K562 (cell line): ENCODE data around the gene PUS7. TPM values are rescaled to one million over a fixed set of nuclear protein-coding genes. Genes with fewer than 3 reads are reported as not detected.

Source experiments
- CBX1 ChIP-seq: sonication (generic); IDR thresholded peaks from 2 replicates; pipeline ENCODE4 v1.6.1; 2016; ENCODE audit warnings: antibody characterized with exemption, low read depth, mild to moderate bottlenecking
- CXXC5 ChIP-seq: fragments of 250-450 bp; sonication (Bioruptor Pico); IDR thresholded peaks from 2 replicates; pipeline ENCODE4 v1.8.0; 2022; ENCODE audit warnings: inconsistent platforms, mild to moderate bottlenecking, moderate library complexity
- HNRNPLL ChIP-seq: fragments of 200-400 bp; formaldehyde crosslinking; IDR thresholded peaks from 2 replicates; pipeline ENCODE4 v1.6.1; 2017; ENCODE audit warnings: low read length, low read depth, mild to moderate bottlenecking; ENCODE audit not compliant: poor library complexity, severe bottlenecking
- NONO ChIP-seq, 2 experiments: fragments of 200-400 bp in 1 of 2; fragments of 450-650 bp in 1 of 2; formaldehyde crosslinking in 1 of 2; IDR thresholded peaks; 2 replicates each; pipeline ENCODE4 v1.6.1; 2017; ENCODE audit warnings: low read depth in 2 of 2, mild to moderate bottlenecking in 2 of 2, moderate library complexity in 2 of 2, low read length in 1 of 2
- RBM14 ChIP-seq: fragments of 200-400 bp; formaldehyde crosslinking; IDR thresholded peaks from 2 replicates; pipeline ENCODE4 v1.6.1; 2018; ENCODE audit warnings: low read depth, mild to moderate bottlenecking, low read length, moderate library complexity, borderline replicate concordance; ENCODE audit not compliant: insufficient read depth
- SMAD3 ChIP-seq: fragments of 450-650 bp; formaldehyde crosslinking; conservative IDR thresholded peaks from 2 replicates; pipeline ENCODE4 v1.4.0; 2020; ENCODE audit warnings: mild to moderate bottlenecking
- ZFPM2 ChIP-seq: fragments of 250-450 bp; sonication (Bioruptor Pico); IDR thresholded peaks from 2 replicates; pipeline ENCODE4 v1.5.1; 2022; ENCODE audit warnings: mild to moderate bottlenecking
- polyA plus RNA-seq, 8 experiments: library from polyadenylated mRNA; depleted of rRNA in 4 of 8; stranded (reverse) in 5 of 8; unstranded in 3 of 8; fragments of >200 nt; fragmentation: Nextera tagmentation in 2 of 8; fragmentation: Illumina TruSeq in 1 of 8; extraction: Ambion mirVana in 2 of 8; extraction: Trizol in 1 of 8; gene quantifications; 2 replicates each; pipeline versions ENCODE4 v1.2.1 to v1.2.3, GENCODE V29; 2011 to 2014; ENCODE audit warnings: inconsistent platforms in 1 of 8, missing spikeins in 1 of 8
- total RNA-seq, 7 experiments: library from RNA; depleted of rRNA in 6 of 7; stranded (reverse); fragments of >200 nt in 6 of 7; fragmentation: Illumina TruSeq in 2 of 7; extraction: Trizol in 2 of 7; gene quantifications; 2 replicates each; pipeline versions ENCODE4 v1.2.1 to v1.2.3, GENCODE V29; 2011 to 2021; ENCODE audit warnings: low replicate concordance in 1 of 7
- TF ChIP-seq, protein P1 (sequence below): fragments of 450-650 bp; IDR thresholded peaks from 2 replicates; pipeline ENCODE4 v1.6.1; 2016; ENCODE audit warnings: mild to moderate bottlenecking, moderate library complexity
- TF ChIP-seq, protein P2 (sequence below), 3 experiments: IDR thresholded peaks in 2 of 3; conservative IDR thresholded peaks in 1 of 3; 2 replicates each; pipeline ENCODE4 v1.5.1; 2011 to 2012; ENCODE audit warnings: low read length in 3 of 3, mild to moderate bottlenecking in 3 of 3, control low read depth in 2 of 3, improper control_type of control experiment in 1 of 3, inconsistent platforms in 1 of 3, low read depth in 1 of 3, mixed read lengths in 1 of 3, moderate library complexity in 1 of 3; ENCODE audit not compliant: insufficient read depth in 2 of 3

Gene PUS7
- total and polyA plus RNA-seq, 9 of the 15 experiments (the other 6 are each of a cell fraction or from before 2014, with no cell fraction given): 15.1 to 95.6 (median 63.2) TPM

DNA sequence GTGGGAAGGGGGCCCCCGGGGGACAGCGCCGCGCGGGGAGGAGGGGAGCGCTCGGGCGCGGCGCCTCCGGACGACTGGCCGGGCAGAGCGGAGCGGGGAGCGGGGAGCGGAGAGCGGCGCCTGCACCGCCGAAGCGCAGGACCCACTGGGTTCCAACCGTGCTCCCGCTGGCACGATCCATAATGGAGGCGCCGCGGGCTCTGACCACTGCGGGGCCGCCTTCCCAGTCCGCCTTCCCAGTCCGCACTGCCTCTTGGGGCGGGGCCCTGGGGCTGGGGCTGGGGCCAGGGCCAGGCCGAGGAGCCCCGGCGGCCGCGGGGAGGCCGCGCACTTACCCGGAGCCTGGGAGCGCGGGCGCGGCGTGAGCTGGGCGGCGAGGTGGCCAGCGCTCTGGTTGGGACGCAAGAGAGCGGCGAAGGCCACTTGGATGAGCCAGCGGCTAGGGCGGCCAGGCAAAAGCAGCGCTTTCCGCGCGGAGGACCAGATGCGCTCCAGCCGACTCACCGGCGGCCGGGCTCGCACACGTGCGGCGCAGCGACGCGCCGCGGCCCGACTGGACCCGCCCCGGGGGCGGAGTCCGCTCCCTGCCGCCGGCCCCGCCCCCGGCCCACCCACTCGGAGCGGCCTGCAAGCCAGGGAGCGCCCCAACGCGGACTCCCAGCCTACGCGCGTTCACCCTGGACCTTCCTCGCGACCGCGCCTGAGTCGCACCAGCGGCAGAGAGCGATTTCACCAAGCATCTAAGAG is at the start of gene PUS7 (continued):
- TF ChIP-seq NONO (IDR thresholded peaks at IDR 0.05; ENCODE audit: low read depth in 2 of 2, low read length in 1 of 2) (peak; percentile 83 to 93), ZFPM2 (no peak), CXXC5 (CRISPR knock-in tag) (peak; percentile 99), CBX1 (0 out of 2 replicates have a peak, but pooled peaks have one; percentile 50), SMAD3 (no peak), HNRNPLL (no peak), RBM14 (0 out of 2 replicates have a peak, but pooled peaks have one; percentile 13)
- TF ChIP-seq, protein P1, sequence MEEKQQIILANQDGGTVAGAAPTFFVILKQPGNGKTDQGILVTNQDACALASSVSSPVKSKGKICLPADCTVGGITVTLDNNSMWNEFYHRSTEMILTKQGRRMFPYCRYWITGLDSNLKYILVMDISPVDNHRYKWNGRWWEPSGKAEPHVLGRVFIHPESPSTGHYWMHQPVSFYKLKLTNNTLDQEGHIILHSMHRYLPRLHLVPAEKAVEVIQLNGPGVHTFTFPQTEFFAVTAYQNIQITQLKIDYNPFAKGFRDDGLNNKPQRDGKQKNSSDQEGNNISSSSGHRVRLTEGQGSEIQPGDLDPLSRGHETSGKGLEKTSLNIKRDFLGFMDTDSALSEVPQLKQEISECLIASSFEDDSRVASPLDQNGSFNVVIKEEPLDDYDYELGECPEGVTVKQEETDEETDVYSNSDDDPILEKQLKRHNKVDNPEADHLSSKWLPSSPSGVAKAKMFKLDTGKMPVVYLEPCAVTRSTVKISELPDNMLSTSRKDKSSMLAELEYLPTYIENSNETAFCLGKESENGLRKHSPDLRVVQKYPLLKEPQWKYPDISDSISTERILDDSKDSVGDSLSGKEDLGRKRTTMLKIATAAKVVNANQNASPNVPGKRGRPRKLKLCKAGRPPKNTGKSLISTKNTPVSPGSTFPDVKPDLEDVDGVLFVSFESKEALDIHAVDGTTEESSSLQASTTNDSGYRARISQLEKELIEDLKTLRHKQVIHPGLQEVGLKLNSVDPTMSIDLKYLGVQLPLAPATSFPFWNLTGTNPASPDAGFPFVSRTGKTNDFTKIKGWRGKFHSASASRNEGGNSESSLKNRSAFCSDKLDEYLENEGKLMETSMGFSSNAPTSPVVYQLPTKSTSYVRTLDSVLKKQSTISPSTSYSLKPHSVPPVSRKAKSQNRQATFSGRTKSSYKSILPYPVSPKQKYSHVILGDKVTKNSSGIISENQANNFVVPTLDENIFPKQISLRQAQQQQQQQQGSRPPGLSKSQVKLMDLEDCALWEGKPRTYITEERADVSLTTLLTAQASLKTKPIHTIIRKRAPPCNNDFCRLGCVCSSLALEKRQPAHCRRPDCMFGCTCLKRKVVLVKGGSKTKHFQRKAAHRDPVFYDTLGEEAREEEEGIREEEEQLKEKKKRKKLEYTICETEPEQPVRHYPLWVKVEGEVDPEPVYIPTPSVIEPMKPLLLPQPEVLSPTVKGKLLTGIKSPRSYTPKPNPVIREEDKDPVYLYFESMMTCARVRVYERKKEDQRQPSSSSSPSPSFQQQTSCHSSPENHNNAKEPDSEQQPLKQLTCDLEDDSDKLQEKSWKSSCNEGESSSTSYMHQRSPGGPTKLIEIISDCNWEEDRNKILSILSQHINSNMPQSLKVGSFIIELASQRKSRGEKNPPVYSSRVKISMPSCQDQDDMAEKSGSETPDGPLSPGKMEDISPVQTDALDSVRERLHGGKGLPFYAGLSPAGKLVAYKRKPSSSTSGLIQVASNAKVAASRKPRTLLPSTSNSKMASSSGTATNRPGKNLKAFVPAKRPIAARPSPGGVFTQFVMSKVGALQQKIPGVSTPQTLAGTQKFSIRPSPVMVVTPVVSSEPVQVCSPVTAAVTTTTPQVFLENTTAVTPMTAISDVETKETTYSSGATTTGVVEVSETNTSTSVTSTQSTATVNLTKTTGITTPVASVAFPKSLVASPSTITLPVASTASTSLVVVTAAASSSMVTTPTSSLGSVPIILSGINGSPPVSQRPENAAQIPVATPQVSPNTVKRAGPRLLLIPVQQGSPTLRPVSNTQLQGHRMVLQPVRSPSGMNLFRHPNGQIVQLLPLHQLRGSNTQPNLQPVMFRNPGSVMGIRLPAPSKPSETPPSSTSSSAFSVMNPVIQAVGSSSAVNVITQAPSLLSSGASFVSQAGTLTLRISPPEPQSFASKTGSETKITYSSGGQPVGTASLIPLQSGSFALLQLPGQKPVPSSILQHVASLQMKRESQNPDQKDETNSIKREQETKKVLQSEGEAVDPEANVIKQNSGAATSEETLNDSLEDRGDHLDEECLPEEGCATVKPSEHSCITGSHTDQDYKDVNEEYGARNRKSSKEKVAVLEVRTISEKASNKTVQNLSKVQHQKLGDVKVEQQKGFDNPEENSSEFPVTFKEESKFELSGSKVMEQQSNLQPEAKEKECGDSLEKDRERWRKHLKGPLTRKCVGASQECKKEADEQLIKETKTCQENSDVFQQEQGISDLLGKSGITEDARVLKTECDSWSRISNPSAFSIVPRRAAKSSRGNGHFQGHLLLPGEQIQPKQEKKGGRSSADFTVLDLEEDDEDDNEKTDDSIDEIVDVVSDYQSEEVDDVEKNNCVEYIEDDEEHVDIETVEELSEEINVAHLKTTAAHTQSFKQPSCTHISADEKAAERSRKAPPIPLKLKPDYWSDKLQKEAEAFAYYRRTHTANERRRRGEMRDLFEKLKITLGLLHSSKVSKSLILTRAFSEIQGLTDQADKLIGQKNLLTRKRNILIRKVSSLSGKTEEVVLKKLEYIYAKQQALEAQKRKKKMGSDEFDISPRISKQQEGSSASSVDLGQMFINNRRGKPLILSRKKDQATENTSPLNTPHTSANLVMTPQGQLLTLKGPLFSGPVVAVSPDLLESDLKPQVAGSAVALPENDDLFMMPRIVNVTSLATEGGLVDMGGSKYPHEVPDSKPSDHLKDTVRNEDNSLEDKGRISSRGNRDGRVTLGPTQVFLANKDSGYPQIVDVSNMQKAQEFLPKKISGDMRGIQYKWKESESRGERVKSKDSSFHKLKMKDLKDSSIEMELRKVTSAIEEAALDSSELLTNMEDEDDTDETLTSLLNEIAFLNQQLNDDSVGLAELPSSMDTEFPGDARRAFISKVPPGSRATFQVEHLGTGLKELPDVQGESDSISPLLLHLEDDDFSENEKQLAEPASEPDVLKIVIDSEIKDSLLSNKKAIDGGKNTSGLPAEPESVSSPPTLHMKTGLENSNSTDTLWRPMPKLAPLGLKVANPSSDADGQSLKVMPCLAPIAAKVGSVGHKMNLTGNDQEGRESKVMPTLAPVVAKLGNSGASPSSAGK: peak; percentile 44; the same call in 1 of the 2 replicates
- TF ChIP-seq, protein P2, sequence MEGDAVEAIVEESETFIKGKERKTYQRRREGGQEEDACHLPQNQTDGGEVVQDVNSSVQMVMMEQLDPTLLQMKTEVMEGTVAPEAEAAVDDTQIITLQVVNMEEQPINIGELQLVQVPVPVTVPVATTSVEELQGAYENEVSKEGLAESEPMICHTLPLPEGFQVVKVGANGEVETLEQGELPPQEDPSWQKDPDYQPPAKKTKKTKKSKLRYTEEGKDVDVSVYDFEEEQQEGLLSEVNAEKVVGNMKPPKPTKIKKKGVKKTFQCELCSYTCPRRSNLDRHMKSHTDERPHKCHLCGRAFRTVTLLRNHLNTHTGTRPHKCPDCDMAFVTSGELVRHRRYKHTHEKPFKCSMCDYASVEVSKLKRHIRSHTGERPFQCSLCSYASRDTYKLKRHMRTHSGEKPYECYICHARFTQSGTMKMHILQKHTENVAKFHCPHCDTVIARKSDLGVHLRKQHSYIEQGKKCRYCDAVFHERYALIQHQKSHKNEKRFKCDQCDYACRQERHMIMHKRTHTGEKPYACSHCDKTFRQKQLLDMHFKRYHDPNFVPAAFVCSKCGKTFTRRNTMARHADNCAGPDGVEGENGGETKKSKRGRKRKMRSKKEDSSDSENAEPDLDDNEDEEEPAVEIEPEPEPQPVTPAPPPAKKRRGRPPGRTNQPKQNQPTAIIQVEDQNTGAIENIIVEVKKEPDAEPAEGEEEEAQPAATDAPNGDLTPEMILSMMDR (IDR thresholded peaks at IDR 0.05 in 2 of 3, conservative IDR thresholded peaks at IDR 0.05 in 1 of 3; ENCODE audit: insufficient read depth in 2 of 3, low read depth in 1 of 3, low read length in 3 of 3): peak in 2 of 3 experiments; percentile 17 to 51; a peak in 4 of 6 replicates
- TF ChIP-seq, all 486 proteins: peak for 107
